GM12878 (cell line): ENCODE measurements around the gene BLACAT1.

Source experiments
- BMI1 ChIP-seq: fragments of 450-650 bp; IDR thresholded peaks from 2 replicates; pipeline ENCODE4 v1.6.1; 2016; ENCODE audit warnings: mild to moderate bottlenecking, moderate library complexity, borderline replicate concordance
- EP300 ChIP-seq, 2 experiments: fragments of 150-350 bp in 1 of 2; IDR thresholded peaks; 2 replicates each; pipeline ENCODE4 v1.6.1; 2011 to 2012; ENCODE audit warnings: low read depth in 2 of 2, low read length in 2 of 2, borderline replicate concordance in 1 of 2, improper control_type of control experiment in 1 of 2, inconsistent platforms in 1 of 2; ENCODE audit not compliant: control insufficient read depth in 1 of 2
- RAD21 ChIP-seq: IDR thresholded peaks from 2 replicates; pipeline ENCODE4 v1.6.1; 2011; ENCODE audit warnings: mild to moderate bottlenecking, low read depth, low read length, moderate library complexity; ENCODE audit not compliant: insufficient read depth
- TF ChIP-seq, protein P1 (sequence below), 3 experiments: IDR thresholded peaks in 2 of 3; conservative IDR thresholded peaks in 1 of 3; 2 replicates each; pipeline ENCODE4 v1.5.1; 2011; ENCODE audit warnings: low read depth in 3 of 3, low read length in 3 of 3, mild to moderate bottlenecking in 3 of 3, control low read depth in 2 of 3, moderate library complexity in 2 of 3, inconsistent platforms in 1 of 3, mixed read lengths in 1 of 3; ENCODE audit not compliant: control insufficient read depth in 2 of 3, insufficient read depth in 1 of 3; ENCODE audit errors: extremely low read depth in 1 of 3

DNA sequence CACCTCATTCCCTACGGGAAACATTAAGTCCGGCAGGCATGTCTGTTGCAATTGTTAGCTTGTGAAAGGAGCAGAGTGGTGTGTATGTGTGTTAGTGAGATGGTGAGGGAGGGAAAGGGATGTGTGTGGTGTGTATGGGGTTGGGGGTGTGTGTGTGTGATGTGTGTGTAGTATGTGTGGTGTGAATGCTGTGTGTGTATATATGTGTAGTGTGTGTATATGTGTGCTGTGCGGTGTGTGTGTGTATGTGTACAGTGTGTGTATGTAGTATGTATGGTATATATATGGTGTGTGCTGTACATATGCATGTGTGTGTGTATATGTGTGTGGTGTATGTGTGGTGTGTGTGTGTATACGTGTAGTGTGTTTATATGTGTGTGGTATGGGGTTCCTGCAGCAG lies 20.8 kb upstream of the BLACAT1 start:
- no peak for TF ChIP-seq EP300 (IDR thresholded peaks at IDR 0.05; ENCODE audit: borderline replicate concordance in 1 of 2, control insufficient read depth in 1 of 2, low read depth in 2 of 2, low read length in 2 of 2)
- TF ChIP-seq, protein P1, sequence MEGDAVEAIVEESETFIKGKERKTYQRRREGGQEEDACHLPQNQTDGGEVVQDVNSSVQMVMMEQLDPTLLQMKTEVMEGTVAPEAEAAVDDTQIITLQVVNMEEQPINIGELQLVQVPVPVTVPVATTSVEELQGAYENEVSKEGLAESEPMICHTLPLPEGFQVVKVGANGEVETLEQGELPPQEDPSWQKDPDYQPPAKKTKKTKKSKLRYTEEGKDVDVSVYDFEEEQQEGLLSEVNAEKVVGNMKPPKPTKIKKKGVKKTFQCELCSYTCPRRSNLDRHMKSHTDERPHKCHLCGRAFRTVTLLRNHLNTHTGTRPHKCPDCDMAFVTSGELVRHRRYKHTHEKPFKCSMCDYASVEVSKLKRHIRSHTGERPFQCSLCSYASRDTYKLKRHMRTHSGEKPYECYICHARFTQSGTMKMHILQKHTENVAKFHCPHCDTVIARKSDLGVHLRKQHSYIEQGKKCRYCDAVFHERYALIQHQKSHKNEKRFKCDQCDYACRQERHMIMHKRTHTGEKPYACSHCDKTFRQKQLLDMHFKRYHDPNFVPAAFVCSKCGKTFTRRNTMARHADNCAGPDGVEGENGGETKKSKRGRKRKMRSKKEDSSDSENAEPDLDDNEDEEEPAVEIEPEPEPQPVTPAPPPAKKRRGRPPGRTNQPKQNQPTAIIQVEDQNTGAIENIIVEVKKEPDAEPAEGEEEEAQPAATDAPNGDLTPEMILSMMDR (IDR thresholded peaks at IDR 0.05 in 2 of 3, conservative IDR thresholded peaks at IDR 0.05 in 1 of 3; ENCODE audit: control insufficient read depth in 2 of 3, extremely low read depth in 1 of 3, insufficient read depth in 1 of 3, low read depth in 3 of 3, low read length in 3 of 3), result no peak
- no peak for TF ChIP-seq BMI1
- TF ChIP-seq RAD21, result no peak
